GM18870 (cell line): ENCODE measurements around the gene RHBDL1.

Experiments
- ATAC-seq: cut with Tn5 transposase; IDR thresholded peaks from one replicate; pipeline ENCODE4 v1.9.1; 2021; ENCODE audit warnings: moderate library complexity; ENCODE audit not compliant: unreplicated experiment

Gene RHBDL1

GRCh38 chr16:674968-675883 is at the start of gene RHBDL1:
Gene RHBDL1, plus strand, starts transcription at chr16:675671. Its CDS starts 120 bp downstream, at chr16:675791.
- no peak for ATAC-seq

- ATAC-seq, result no peak
Observed at GRCh38 chr16:625977-626765, 49.3 kb upstream of the RHBDL1 start.

- no peak for ATAC-seq
Observed at GRCh38 chr16:626787-627453, 48.6 kb upstream of the RHBDL1 start.

- ATAC-seq, result no peak
Observed at GRCh38 chr16:627454-628239, 47.8 kb upstream of the RHBDL1 start.

GRCh38 chr16:628321-629061 is 47.0 kb upstream of the RHBDL1 start:
- no peak for ATAC-seq

GRCh38 chr16:629185-629832 is 46.2 kb upstream of the RHBDL1 start:
- ATAC-seq, result no peak

- ATAC-seq, result no peak
Observed at GRCh38 chr16:629833-630248, 45.6 kb upstream of the RHBDL1 start.

- ATAC-seq, result no peak
Observed at GRCh38 chr16:630249-630814, 45.1 kb upstream of the RHBDL1 start.

- no peak for ATAC-seq
Observed at GRCh38 chr16:630815-631405, 44.6 kb upstream of the RHBDL1 start, which contains the start of gene WFIKKN1. Gene WFIKKN1, plus strand, starts transcription at chr16:630985. Its CDS starts 269 bp downstream, at chr16:631254.

- ATAC-seq, result no peak
Observed at GRCh38 chr16:631808-632358, 43.6 kb upstream of the RHBDL1 start.

GRCh38 chr16:632486-633335 is 42.8 kb upstream of the RHBDL1 start:
- ATAC-seq, result no peak

GRCh38 chr16:633336-634050 is 42.0 kb upstream of the RHBDL1 start:
- no peak for ATAC-seq

GRCh38 chr16:634051-634670 is 41.3 kb upstream of the RHBDL1 start:
- no peak for ATAC-seq

- no peak for ATAC-seq
Observed at GRCh38 chr16:634996-635395, 40.5 kb upstream of the RHBDL1 start.

- ATAC-seq, result no peak
Observed at GRCh38 chr16:635573-636205, 39.8 kb upstream of the RHBDL1 start.
